ENCODE measurements around the gene HOXB5.
A peak's percentile ranks its signal among the peaks of the same experiment; 100 is the strongest.

The HOXB5 gene

DNA sequence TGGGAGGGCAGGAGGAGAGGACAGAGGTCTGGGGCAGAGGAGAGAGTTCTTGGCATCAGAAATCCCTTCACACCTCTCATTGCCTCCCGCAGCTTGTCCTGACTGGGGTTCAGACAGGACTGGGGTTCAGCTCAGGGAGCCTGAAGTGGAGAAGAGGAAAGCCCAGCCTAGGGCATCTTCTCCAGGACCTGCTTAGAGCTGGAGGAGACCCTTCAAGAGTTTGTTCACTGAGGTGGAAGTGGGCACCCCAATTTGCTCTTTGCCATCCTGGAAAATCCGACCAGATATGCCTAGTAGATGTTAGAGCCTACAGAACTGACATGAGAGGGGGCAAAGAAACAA is 5.5 kb downstream of the HOXB5 start:
- H3K27ac ChIP-seq: peak overlapping the region; percentile 35

DNA sequence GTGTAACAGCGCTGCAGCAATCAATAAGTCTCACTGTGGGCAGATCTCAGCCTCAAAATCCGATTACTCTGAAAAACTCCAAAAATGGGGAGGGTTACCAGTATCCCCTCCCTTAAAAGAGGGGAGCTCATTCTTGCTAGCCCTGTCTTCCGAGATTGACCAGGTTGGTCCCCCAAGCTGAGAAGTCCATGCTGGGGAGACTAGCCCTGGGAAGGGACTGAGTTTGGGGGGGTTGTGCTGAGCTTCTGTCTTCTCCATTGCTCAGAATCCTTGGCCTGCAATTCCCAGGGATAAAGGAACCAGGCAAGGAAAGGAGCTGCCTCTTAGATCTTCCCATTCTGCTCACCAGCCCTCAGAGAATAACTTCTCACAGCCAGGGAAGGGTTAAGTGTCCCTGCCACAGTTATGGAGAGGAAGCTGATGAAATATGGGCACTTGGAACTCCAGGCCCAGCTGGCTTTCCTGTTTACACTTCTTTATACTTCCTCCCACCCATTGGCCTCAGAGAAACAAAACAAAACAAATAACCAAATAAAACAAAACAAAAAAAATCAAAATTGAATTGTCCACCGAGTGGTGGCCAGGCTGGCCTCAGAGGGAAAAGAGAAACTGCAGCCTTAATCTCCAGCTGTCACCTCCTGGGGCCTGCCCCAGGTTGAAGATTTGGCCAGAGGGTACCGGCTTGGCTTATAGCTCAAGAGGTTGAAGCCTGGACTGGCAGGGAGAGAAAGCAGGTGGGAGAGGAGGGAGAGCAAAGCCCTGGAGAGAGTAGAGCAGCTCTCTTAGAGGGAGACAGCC is 6.1 kb downstream of the HOXB5 start:
- peak overlapping the region; percentile 35 for H3K27ac ChIP-seq
- TF ChIP-seq ZFX (IDR thresholded peaks at IDR 0.05; ENCODE audit: borderline replicate concordance) (no peak), CTCF (IDR thresholded peaks at IDR 0.05) (no peak)

More for the DNA sequence above, 5.5 kb downstream of the HOXB5 start:
- no peak for TF ChIP-seq CTCF (IDR thresholded peaks at IDR 0.05)
- TF ChIP-seq ZFX (IDR thresholded peaks at IDR 0.05; ENCODE audit: borderline replicate concordance): no peak

DNA sequence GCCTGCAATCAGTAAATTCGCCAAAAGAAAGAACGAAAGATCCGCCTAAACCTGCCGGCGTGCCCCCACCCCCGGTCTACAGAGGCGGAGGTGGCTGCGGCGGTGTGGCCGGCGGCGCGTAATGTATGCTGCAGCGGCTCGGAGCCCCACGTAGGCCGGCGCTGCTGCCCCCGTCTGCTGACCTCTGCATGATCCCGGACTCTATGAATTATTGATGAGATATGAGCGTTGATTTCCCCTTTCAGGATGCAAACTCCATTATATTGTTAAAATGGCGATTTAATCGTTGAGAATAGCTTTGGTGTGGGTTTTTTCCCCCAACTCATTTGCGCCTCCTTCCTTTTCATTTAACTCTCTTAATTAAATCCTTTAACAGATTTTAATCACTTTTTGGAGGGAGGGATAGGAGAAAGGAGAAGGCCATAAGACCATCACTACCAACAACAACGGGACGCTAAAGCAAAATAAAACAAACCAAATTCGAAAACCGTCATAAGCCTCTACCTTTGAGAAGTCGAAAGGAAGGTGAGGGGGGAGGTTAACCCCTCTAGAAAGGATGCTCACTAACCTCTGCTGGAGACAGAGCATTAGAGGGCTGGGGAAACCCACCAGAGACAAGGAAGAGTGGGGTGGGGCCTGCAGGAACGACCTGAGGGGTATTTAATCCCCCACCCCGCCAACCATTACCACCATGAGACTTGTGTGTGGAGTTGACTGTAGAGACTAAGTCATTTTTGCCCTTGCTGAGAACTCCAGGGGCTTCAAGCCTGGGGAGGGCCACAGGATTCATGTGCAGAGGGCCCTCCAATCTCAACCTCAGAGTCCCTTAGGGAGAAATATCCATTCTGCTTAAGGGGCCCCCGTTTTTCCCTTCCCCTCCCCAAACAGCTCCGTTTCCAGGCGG is 7.0 kb downstream of the HOXB5 start:
- H3K27ac ChIP-seq: no peak overlapping the region

DNA sequence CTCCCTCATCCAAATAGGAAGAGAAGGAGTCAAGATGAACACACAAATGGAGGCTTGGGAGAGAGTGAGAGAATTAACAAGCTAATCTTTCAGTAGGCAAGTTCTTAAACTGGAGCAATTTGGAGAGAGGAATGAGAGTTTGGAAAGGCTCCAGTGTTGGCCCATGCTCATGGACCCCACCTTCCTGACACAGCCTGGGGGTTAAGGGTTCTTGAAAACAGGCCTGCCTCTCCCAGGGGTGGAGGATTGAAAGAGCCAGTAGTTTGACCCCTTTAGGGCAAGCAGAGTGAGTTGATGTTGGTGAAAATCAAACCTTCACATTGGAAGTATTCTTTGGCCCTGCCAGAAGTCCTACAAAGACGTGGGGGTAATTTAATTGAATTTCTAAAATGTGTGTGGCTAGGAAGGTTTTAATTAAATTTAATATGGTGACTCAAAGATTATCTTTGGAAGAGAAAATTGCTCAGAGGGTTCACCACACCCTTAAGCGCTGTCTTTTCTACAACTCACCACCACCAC is 9.3 kb downstream of the HOXB5 start:
- no peak overlapping the region for H3K27ac ChIP-seq
- TF ChIP-seq ZFX (IDR thresholded peaks at IDR 0.05; ENCODE audit: borderline replicate concordance) (no peak), CTCF (IDR thresholded peaks at IDR 0.05) (no peak)

More for the DNA sequence above, 7.0 kb downstream of the HOXB5 start:
- no peak for TF ChIP-seq ZFX (IDR thresholded peaks at IDR 0.05; ENCODE audit: borderline replicate concordance)
- TF ChIP-seq CTCF (IDR thresholded peaks at IDR 0.05): no peak

- H3K27ac ChIP-seq: no peak overlapping the region
- TF ChIP-seq CTCF (IDR thresholded peaks at IDR 0.05) (no peak), ZFX (IDR thresholded peaks at IDR 0.05; ENCODE audit: borderline replicate concordance) (no peak)
Measured at GRCh38 chr17:48583708-48584222, 9.8 kb downstream of the HOXB5 start.

GRCh38 chr17:48582750-48583069 is 10.9 kb downstream of the HOXB5 start:
- H3K27ac ChIP-seq: no peak overlapping the region

More at GRCh38 chr17:48582750-48583069, 10.9 kb downstream of the HOXB5 start:
- no peak for TF ChIP-seq CTCF (IDR thresholded peaks at IDR 0.05)
- no peak for TF ChIP-seq ZFX (IDR thresholded peaks at IDR 0.05; ENCODE audit: borderline replicate concordance)
